DMS79 (cell line): ENCODE data around the gene CCDC188.
"Not testable (repeated sequence)": the region's sequence is repeated elsewhere in the genome, so short reads cannot be mapped to it uniquely, and the experiment has no call there.

Experiments used
- DNase-seq: peaks from one replicate; lab custom pipeline; 2025; lab: John Stamatoyannopoulos, UW

CCDC188 gene

GRCh38 chr22:20170170-20170569, 19.3 kb upstream of the CCDC188 start:
- no peak for DNase-seq

DNA sequence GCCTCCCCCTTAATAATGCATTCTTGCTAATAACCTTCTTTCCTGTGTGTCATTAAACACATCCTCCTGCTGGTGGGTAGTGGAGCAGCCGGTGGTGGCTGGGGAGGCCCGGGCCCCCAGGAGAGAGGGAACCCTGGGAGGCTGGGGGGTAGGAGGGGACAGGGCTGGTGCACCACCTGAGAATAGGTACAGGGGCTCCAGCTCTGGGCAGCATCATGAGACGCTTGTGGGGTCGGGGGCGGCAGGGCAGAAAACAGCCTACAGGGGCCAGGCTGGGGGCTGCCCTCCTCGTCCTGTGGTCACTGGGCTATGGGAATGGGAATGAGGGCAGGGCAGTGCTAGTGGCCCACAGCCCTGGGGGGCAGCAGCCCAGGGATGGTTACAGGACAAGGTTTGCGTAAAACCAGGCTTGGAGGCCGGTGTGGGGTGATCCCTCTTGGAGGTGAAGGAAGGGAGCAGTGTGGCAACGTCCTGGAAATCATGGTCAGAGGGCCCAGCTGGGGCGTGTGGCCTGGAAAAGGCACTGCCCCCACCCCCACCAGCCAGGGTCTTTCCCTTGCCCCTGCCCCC, 18.5 kb upstream of the CCDC188 start:
- DNase-seq: no peak

- no peak for DNase-seq
These were observed 16.9 kb upstream of the CCDC188 start for GRCh38 chr22:20167643-20168322.

GRCh38 chr22:20166703-20167102, 15.8 kb upstream of the CCDC188 start:
- DNase-seq: no peak

DNA sequence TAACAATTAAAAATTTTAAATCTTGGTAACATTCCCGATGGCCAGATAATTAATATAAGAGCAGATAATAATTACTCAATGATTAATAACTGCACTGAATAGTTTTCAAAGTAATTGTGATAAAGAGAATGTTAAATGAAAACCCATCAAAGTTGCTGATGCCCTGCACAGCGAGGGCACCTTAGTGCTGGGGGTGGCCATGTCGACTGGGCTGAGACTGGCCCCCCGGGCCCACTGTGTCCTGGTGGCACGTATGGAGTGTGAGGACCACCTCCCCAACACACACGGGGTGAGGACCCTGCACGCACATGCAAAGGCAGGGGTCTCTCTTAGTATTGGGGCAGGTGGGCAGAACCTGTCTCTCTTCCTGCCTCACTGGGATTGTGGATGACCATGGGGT, 15.1 kb upstream of the CCDC188 start:
- DNase-seq: no peak

- no peak for DNase-seq
These were observed 14.6 kb upstream of the CCDC188 start for GRCh38 chr22:20165421-20165820.

DNA sequence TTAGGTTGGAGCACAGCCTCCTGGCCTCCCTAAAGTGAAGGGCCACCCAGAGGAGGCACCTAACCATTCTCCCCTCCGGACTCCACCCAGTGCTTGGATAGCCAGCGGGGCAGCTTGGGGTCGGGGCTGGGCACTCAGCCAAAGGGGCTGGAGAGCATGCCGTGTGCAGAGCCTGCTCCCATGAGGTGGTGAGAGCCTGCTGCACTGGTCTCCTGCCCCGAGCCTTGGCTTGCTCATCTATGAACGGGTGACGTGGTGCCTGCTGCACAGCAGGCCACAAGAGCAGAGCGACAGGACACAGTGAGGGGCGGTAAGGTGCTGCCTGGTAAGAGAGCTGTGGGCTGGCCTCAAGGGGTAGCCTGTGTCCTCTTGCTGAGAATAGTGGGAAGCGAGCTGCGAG, 14.0 kb upstream of the CCDC188 start:
- DNase-seq: no peak

DNA sequence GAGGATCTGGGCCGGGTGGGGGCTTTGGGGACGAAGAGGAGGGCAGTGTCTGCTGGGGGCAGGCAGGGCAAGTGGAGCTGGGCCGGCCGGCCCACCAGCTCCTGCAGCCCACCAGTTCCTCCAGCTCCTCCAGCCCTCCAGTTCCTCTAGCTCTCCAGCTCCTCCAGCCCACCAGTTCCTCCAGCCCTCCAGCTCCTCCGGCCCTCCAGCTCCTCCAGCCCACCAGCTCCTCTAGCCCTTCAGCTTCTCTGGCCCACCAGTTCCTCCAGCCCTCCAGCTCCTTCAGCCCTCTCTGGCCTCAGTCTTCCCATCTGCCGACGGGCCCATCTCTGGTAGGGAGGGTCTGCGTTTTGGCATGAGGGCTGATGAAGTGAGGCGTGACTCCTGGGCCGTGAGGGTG, 9.2 kb upstream of the CCDC188 start:
- no peak for DNase-seq

DNA sequence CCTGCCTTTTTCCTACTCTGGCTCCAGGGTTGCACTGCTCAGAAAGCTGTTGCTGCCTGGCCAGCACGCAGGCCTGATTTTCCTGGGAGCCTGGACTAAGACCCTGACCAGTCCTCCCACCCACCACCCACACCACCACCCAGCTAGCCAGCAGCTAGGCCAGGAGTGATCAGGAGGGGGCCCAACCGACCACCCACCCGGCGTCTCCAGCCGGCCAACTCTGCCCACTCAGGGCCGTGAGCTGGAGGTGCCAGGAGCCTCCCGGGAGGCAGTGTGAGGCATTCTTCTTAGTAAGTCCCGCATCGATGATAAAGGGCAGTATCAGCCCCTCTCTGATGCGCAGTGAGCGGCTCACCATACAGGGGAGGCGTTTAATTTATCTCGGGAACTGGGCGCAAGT, 8.7 kb upstream of the CCDC188 start:
- not testable (repeated sequence) for DNase-seq

- no peak for DNase-seq
These were observed 8.2 kb upstream of the CCDC188 start for GRCh38 chr22:20159076-20159475.

DNA sequence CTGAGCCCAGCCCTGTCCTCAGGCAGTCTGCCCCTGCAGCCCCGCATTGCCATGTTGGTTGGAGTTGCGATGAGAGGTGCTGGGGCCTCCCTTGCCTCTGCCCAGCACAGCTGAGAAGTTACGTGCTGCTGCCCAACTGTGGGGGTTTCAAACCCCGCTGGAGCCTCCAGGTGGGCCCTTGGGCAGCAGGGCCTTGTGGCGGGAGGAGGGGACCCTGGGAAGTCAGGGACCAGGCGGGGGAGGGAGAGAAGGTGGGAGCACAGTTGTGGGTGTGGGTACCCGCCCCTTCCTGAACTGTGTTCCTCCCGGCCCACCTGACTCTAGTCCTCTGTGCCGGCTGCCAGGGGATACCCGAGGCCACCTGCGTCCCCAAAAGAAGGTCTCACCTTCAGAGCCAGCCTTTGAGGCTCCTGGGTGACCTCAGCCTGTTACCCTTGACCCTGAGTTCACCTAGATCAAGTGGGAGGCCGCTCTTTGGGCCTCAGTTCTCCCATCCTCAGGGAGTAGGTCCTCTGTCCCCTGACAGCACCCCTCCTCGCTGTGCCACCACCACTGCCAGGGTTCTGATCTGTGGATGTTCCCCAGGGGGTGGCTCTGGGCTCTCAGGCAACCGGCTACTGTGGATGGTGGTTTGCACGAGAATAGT, 7.7 kb upstream of the CCDC188 start:
- no peak for DNase-seq

DNA sequence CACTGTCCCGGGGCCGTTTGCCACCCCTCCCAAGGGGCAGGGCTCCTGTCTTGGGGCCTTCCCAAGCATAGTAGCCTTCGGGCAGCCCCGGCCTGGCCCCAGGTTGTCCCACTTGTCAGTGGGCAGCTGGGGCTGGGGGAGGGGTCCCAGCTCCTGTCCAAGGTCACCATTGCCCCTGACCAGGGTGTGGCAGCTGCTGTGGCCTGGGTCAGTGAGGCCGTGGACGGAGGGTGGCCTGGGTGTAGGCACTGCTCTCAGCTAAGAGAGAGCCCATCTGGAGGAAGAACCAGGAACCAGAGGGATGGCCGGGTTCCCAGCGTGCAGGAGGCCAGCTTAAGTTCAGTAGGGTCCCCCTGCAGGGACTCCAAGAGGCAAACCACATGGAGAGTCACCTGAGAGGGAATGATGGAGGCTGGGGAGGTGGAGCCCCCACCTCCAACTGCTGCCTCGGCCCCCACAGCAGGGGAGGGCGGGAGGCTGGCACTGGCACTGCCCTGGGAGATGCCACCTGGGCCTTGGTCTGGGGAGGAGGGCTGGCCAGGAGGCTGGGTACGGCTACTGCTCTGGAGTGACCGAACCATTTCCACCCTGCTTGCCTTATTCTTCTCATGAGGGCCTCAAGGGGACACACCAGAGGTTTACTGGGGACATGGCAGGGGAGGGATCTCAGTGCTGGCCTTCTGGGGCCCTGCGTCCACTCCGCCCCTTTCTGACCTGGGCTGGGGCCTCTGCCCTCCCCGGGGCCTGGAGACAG, 6.8 kb upstream of the CCDC188 start:
- no peak for DNase-seq

DNA sequence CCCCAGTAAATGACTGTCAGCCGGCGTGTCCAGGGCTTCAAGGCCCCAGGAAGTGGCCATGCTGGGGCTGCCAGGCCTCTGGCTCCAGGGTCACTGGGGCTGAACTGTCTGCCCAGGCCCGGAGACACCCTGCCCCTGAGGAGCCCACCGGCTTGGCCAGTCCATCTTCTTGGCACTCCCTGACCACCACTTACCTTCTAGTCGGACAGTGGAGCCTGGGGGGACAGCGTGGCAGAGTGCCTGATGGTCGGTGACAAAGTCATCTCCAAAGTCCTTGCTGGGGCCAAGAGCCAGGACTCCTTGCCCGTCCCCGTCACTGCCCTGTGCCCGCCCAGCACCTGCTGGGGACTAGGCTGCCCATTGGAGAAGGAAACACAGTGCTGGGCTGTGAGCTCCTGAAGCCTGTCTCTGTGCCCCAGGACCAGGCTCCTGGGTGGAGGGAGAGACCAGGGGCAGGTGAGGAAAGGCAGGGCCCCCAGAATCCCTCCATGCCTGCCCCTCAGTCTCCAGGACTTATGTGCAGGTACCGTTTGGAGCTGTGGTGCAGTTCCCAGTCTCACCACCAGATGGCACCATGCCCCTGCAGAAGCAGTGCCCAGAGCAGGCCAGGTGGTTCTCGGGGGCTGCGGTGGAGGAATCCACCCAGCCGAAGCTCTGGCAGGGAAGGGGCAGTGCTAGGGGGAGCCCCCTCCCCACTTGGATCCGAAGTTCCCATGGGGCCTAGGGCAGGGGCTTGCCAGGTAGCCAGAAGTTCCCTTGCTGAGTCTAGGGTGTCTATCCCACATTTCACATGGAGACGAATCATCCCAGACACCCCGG, 6.0 kb upstream of the CCDC188 start:
- DNase-seq: no peak

DNA sequence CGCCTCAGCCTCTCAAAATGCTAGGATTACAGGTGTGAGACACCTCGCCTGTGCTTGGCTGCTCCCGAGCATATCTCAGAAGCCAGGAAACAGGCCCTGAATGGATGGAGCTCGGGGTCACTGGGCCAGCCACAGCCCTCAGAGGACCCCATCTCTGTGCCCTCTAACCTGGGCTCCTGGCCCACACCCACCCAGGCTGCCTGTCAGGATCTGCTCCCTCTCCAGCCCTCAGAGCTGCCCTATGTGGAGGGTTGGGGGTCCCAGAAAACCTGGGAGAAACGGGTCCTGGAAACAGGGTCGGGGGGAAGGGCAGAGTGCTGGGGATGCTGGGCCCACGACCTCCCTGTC, 5.2 kb upstream of the CCDC188 start:
- no peak for DNase-seq

GRCh38 chr22:20155330-20156041, 4.6 kb upstream of the CCDC188 start:
- DNase-seq: peak; percentile 79

DNA sequence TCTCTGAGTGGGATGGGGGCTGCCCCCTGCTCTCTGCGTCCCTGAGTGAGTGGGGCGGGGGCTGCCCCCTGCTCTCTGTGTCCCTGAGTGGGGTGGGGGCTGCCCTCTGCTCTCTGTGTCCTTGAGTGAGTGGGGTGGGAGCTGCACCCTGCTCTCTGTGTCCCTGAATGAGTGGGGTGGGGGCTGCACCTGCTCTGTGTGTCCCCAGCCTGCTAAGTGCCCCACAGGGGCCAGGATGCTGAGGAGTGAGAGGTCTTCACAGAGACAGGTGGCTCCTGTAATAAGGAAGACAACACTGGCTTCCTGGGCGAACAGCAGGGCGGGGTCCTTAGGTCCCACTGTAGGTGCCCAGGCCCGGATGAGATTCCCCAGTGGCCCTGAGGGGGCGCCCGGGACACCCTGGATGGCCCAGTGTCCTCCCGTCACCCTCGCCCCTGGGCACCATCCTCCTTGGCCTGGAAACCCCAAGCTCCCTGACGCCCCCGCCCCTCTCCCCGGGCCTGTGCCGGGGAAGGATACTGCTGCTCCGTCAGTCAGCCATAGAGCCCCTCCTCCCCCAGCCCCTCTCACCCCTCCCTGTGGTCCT, 3.8 kb upstream of the CCDC188 start:
- DNase-seq: no peak

DNA sequence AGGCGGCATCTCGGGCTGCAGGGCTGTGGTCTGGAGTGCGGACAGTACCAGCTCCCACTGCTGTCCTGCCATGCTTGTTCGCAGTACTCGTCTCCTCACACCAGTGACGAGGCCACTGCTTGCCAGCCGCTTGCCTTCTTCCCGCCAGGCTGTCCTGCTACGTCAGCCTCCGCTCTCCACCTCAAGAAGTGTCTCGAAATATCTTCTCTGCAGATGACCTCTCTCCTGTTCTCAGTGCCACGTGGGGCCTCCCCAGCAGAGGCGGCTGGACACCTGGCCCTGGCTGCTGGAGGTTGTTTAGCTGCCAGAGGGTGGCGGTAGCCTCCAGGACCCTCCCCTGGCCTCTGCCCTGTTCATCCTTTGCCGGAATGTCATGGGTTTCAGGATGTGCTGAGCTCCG, 3.1 kb upstream of the CCDC188 start:
- no peak for DNase-seq

DNA sequence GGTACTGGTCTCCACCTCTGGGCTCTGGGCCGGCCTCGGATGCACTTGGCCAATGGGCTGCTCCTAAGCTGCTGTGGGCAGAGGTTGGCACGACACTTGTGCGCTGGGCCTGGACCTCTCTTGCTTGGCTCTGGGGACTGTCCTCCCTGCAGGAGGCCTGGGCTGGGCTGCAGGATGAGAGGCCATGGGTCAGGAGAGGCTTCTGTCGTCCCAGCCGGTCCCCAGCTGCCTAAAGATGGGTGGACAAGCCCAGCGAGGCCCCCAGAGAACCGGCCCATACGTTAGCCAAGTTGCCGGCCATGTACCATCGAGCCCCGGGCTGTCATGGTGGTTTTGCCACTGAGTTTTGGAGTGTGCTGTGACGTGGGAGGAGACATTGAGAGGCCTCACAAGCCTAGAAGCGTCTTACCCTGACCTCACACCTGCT, 1.6 kb upstream of the CCDC188 start:
- no peak for DNase-seq

DNA sequence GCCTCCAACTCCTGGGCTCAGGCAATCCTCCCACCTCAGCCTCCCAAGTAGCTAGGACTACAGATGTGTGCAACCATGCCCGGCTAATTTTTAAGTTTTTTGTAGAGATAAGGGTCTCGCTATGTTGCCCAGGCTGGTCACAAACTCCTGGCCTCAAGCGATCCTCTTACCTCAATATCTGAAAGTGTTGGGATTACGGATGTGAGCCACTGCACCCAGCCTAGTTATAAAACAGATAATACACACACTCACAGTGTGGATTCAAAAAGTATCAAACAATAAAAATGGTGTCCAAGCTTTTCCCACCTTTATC, 377 bp upstream of the CCDC188 start:
- DNase-seq: no peak

GRCh38 chr22:20149257-20150250, 1.3 kb downstream of the CCDC188 start:
- DNase-seq: no peak
